Ishikawa (cell line): ENCODE data around the gene INTS13.

Experiments
- CEBPB ChIP-seq: IDR thresholded peaks from 2 replicates; pipeline ENCODE4 v1.6.1; 2012
- CREB1 ChIP-seq: IDR thresholded peaks from 2 replicates; pipeline ENCODE4 v1.6.1; 2012; ENCODE audit warnings: low read depth
- EGR1 ChIP-seq: IDR thresholded peaks from 2 replicates; pipeline ENCODE4 v1.6.1; 2012
- EP300 ChIP-seq: IDR thresholded peaks from 2 replicates; pipeline ENCODE4 v1.6.1; 2012; ENCODE audit warnings: borderline replicate concordance
- FOXM1 ChIP-seq: IDR thresholded peaks from 2 replicates; pipeline ENCODE4 v1.6.1; 2012; ENCODE audit warnings: low read depth, borderline replicate concordance
- MAX ChIP-seq: IDR thresholded peaks from 2 replicates; pipeline ENCODE4 v1.6.1; 2012
- NFIC ChIP-seq: IDR thresholded peaks from 2 replicates; pipeline ENCODE4 v1.6.1; 2012
- RAD21 ChIP-seq: IDR thresholded peaks from 2 replicates; pipeline ENCODE4 v1.6.1; 2012; ENCODE audit warnings: low read depth
- REST ChIP-seq: IDR thresholded peaks from 2 replicates; pipeline ENCODE4 v1.6.1; 2012; ENCODE audit warnings: low read depth, mild to moderate bottlenecking
- TAF1 ChIP-seq: IDR thresholded peaks from 2 replicates; pipeline ENCODE4 v1.6.1; 2012; ENCODE audit warnings: low read depth, mild to moderate bottlenecking
- TCF12 ChIP-seq: IDR thresholded peaks from 2 replicates; pipeline ENCODE4 v1.6.1; 2012; ENCODE audit warnings: low read depth
- TEAD4 ChIP-seq: IDR thresholded peaks from 2 replicates; pipeline ENCODE4 v1.6.1; 2012
- USF1 ChIP-seq: IDR thresholded peaks from 2 replicates; pipeline ENCODE4 v1.6.1; 2012
- YY1 ChIP-seq: IDR thresholded peaks from 2 replicates; pipeline ENCODE4 v1.6.1; 2012; ENCODE audit warnings: low read depth
- ZBTB7A ChIP-seq: IDR thresholded peaks from 2 replicates; pipeline ENCODE4 v1.6.1; 2012; ENCODE audit warnings: low read depth

The INTS13 gene

GRCh38 chr12:26884765-26885576 is 52.8 kb downstream of the INTS13 start:
- TF ChIP-seq RAD21 = peak; percentile 97
- TF ChIP-seq MAX = peak; percentile 74
- no peak for TF ChIP-seq TEAD4
- TF ChIP-seq TCF12 = 0 out of 2 replicates have a peak, but pooled peaks have one; percentile 19
- no peak for TF ChIP-seq FOXM1
- 0 out of 2 replicates have a peak, but pooled peaks have one; percentile 20 for TF ChIP-seq EP300

GRCh38 chr12:26880625-26881024 is 57.2 kb downstream of the INTS13 start:
- TF ChIP-seq EGR1 (no peak), TEAD4 (no peak), USF1 (no peak), TCF12 (no peak), REST (no peak), ZBTB7A (no peak), EP300 (no peak), TAF1 (no peak), RAD21 (no peak), YY1 (no peak), MAX (no peak), FOXM1 (no peak), CREB1 (no peak)

- peak; percentile 27; the same call in 1 of the 2 replicates for TF ChIP-seq TEAD4
- TF ChIP-seq ZBTB7A = no peak
- TF ChIP-seq TCF12 = peak; percentile 82
- TF ChIP-seq CREB1 = no peak
- no peak for TF ChIP-seq USF1
- TF ChIP-seq YY1 = no peak
- TF ChIP-seq TAF1 = no peak
- peak; percentile 92 for TF ChIP-seq NFIC
- no peak for TF ChIP-seq REST
- TF ChIP-seq CEBPB = no peak
- no peak for TF ChIP-seq MAX
- TF ChIP-seq EP300 = peak; percentile 60; the same call in 1 of the 2 replicates
- TF ChIP-seq EGR1 = no peak
- TF ChIP-seq RAD21 = no peak
- TF ChIP-seq FOXM1 = no peak
These were observed 59.1 kb downstream of the INTS13 start for GRCh38 chr12:26878661-26879119.

GRCh38 chr12:26874501-26875296 is 63.1 kb downstream of the INTS13 start:
- no peak for TF ChIP-seq NFIC
- no peak for TF ChIP-seq CEBPB
- no peak for TF ChIP-seq RAD21
- no peak for TF ChIP-seq EP300
- TF ChIP-seq USF1 = no peak
- TF ChIP-seq ZBTB7A = no peak
- no peak for TF ChIP-seq FOXM1
- no peak for TF ChIP-seq EGR1
- TF ChIP-seq YY1 = no peak
- TF ChIP-seq CREB1 = no peak
- no peak for TF ChIP-seq REST
- TF ChIP-seq MAX = no peak
- no peak for TF ChIP-seq TAF1
- no peak for TF ChIP-seq TEAD4
- no peak for TF ChIP-seq TCF12
